ENCODE measurements around the gene CTPS1. TPM values are rescaled to one million over a fixed set of nuclear protein-coding genes. Genes with fewer than 3 reads are reported as not detected.

The CTPS1 gene
- total RNA-seq, 2 donors from 2014 or later, result 48.8 to 56.9 TPM

DNA sequence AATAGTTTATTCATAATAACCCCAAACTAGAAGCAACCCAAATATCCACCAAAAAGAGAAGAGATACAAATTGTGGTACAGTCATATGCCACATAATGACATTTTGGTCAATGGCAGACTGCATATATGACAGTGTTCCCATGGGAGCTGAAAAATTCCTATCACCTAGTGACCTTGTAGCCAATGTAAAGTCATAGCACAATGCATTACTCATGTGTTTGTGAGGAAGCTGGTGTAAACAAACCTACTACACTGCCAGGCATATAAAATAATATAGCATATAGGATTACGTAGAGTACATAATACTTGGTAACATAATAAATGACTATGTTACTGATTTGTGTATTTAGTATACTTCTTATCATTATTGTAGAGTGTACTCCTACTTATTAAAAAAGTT is 71.5 kb downstream of the CTPS1 start:
- Mint-ChIP-seq H3K4me3 (no peak overlapping the region), H3K27me3 (no peaks in the 10 kb centered on the region), H3K4me1 (peaks cover 9% of the 10 kb centered on the region), H3K36me3 (ENCODE audit: low read depth) (peaks cover 8% of the 10 kb centered on the region), H3K27ac (peak overlapping the region; percentile 67)
- DNase-seq (no peak), ATAC-seq (no peak)
- no peaks in the 10 kb centered on the region for H3K9me3 ChIP-seq (ENCODE audit: control insufficient read depth, low read length, poor library complexity, severe bottlenecking)

DNA sequence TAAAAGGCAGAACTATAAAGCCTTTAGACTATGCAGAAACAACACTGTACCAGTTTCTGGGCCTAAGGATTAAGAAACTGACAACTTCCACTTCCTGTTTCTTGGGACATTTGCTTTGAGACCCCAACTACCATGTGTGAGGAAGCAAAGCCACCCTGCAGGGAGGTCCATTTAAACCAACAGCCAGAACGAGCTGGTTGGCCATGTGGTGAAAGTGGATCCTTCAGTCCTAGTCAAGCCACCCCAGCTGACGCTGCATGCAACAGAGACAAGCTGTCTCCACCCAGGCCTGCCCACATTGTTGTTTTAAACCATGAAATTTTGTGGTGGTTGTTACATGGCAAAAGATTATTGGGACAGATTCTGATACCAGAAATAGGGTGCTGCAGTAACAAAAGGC is 73.8 kb downstream of the CTPS1 start:
- no peak for DNase-seq
- Mint-ChIP-seq H3K27ac (no peak overlapping the region), H3K4me1 (peaks cover 9% of the 10 kb centered on the region), H3K36me3 (ENCODE audit: low read depth) (peaks cover 12% of the 10 kb centered on the region), H3K4me3 (no peak overlapping the region), H3K27me3 (no peaks in the 10 kb centered on the region)
- H3K9me3 ChIP-seq (ENCODE audit: control insufficient read depth, low read length, poor library complexity, severe bottlenecking), result no peaks in the 10 kb centered on the region
- ATAC-seq, result no peak

DNA sequence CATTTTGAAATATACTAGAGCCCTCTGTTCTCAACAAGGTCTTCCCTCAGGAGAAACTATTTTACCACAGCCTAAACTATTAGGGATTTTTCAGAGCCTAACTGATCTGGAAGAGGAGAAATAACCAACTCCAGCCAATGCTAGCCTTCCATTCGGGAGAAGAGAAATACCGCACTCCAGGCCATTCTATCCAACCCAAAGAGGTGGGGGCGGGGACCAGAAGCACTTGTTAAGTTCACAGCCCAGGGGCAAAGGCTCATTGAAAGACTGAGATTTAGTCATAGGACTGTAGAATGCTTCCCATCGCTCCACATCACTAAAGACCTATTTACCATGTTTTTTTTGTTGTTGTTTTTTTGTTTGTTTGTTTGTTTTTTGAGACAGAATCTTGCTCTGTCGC is 77.4 kb downstream of the CTPS1 start:
- peaks cover 5% of the 10 kb centered on the region for H3K4me1 Mint-ChIP-seq
- no peak overlapping the region for H3K4me3 Mint-ChIP-seq
- no peak for ATAC-seq
- H3K27ac Mint-ChIP-seq, result no peak overlapping the region
- no peaks in the 10 kb centered on the region for H3K9me3 ChIP-seq (ENCODE audit: control insufficient read depth, low read length, poor library complexity, severe bottlenecking)
- no peak for DNase-seq
- peaks cover 10% of the 10 kb centered on the region for H3K36me3 Mint-ChIP-seq (ENCODE audit: low read depth)
- H3K27me3 Mint-ChIP-seq, result no peaks in the 10 kb centered on the region

Other genes with a start within 250 kb of the CTPS1 start
- under 1 TPM; 0.17 to 0.86 TPM for gene KCNQ4, start 195.9 kb upstream of the CTPS1 start, total RNA-seq
- gene CITED4, start 117.3 kb upstream of the CTPS1 start, total RNA-seq, result 10 to 100 TPM; 17.2 to 23.6 TPM
- gene SLFNL1, start 42.0 kb downstream of the CTPS1 start, total RNA-seq, result under 1 TPM; 0.18 to 0.22 TPM

Measured in T-helper 17 cell (primary cell).